ENCODE data around the gene EPB41L4B.
"Not testable (repeated sequence)": the region's sequence is repeated elsewhere in the genome, so short reads cannot be mapped to it uniquely, and the experiment has no call there.

EPB41L4B gene

DNA sequence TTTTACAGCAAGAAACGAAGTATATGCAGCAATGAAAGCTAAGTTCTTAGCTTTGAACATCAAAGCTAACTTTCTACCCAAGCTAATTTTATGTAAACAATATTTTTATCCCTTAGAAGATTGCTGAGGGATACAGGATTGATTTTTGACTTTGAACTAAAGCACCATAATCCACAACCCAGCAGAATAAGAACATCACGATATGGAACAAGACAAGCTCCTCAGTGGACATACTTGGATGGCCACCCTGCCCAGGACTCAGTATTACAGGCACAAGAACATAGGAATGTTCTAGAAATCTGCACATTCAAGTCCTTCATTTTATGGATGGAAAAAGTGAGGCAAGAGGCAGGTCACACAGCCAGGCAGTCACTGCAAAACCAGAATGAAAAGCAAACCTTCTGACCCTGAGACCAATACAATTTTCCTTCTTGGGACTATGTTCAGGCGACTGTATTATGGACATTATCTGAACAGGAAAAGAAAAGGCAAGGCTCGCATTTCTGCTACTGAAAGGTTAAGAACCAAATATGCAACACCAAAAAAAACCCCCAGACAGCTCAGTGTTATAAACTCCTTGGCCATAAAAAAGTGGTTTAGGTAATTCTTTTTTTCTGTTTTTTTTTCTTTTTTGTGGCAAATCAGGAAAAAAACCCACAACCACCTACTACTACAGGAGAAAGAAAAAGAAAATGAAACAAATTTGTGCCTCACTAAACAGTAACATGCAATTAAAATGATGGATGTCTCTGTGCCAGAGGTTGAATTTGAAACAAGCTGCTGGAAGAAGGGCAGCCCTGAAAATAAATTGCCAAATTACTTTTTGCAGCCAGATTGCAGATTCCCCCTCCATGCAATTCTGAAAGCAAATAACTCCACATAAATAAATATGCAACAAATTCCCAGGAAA is 25.4 kb downstream of the EPB41L4B start:
- DNase-seq: no peak

DNA sequence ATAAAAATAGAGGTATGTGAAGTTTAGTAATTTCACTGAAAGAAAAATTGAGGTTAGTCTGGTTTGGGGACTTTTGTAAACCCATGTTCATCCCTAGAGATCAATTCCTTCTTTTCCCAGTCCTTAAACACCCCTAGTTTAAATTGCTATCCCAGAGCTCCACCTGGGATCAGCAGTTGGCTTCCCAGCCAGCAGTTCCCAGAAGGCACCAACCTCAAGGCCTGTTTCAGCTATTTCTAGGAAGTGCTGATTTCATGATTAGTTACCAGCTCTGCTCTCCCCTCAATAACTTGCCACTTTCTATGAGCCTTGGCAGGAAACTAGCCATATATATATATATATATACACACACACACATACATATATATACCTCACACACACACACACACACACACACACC is 30.5 kb downstream of the EPB41L4B start:
- DNase-seq: no peak

GRCh38 chr9:109289931-109290330 is 30.9 kb downstream of the EPB41L4B start:
- DNase-seq: no peak

- no peak for DNase-seq
Observed at GRCh38 chr9:109289186-109289585, 31.7 kb downstream of the EPB41L4B start.

DNA sequence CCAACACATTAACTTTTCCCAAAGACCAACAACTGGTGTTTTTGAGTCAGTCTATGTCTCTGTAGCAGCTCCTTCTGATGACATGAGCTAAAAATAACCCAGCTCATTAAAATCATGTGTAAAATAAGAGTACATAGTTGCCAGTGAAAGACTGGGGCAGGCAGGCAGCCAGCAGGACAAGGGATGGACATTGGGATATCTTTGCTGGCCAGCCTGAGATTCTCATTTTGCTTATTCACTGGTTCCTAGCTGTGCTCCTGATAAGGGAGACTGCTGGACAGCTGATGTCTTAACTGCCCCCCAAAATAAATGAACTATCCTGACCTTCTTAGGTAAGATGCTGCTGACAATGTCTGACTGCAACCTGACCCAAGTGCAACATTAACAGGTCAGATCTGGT is 33.9 kb downstream of the EPB41L4B start:
- no peak for DNase-seq

DNA sequence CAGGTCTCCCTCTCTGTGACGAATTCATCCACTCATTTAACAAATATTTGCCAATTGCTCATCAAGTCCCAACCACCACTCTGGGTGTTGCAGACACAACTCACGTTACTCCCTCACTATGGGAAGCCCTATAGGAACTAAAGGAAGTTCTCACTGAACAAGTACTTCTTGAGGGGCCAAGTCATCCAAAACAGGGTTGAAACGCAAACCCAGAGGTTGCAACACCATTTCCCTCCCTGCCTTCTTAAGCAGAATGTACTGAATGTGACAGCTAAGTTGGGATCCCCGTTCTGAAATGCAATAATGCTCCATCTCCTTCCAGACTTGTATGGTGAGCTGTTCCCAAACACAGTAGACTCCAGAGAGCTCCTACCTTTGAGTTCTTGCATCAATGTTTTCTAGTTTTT is 34.3 kb downstream of the EPB41L4B start:
- no peak for DNase-seq

GRCh38 chr9:109283672-109284071 is 37.2 kb downstream of the EPB41L4B start:
- DNase-seq: not testable (repeated sequence)

DNA sequence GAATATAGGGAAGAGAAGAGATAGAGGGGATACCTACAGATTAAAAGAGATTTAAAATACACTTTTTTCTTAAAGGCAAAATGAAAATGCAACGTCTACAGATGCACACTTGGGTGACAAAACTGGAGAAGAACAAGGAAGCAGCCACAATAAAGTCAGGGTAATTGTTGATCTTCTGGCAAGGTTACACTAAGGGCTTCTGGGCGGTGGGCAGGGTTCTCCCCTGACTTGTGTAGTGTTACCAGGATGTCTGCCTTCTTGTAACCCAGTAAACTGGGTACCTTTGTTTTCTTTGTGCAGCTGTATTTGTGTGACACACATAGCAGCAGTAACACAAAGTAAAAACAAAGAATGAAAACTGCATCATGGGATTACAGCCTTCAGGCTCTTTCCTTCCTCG is 37.8 kb downstream of the EPB41L4B start:
- no peak for DNase-seq

DNA sequence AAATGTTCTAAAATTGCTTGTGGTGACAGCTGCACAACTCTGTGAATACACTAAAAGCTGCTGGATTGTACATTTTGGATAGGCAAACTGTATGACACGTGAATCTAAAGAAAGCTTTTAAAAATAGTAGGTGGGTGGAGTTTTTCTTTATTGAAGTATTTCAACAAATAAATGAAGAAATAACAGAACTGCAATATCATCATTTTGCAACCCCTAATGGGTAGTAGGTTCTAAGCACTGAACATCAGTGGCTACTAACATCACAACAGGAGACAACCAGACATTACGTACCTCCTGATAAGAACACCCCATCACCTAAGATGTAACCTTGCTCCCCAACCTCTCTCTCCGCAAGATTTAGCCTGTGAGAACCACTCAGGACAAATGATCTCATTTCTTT is 38.6 kb downstream of the EPB41L4B start:
- no peak for DNase-seq

- no peak for DNase-seq
Observed at GRCh38 chr9:109281518-109281917, 39.3 kb downstream of the EPB41L4B start.

GRCh38 chr9:109278848-109279247 is 42.0 kb downstream of the EPB41L4B start:
- no peak for DNase-seq

GRCh38 chr9:109278216-109278615 is 42.6 kb downstream of the EPB41L4B start:
- DNase-seq: no peak

DNA sequence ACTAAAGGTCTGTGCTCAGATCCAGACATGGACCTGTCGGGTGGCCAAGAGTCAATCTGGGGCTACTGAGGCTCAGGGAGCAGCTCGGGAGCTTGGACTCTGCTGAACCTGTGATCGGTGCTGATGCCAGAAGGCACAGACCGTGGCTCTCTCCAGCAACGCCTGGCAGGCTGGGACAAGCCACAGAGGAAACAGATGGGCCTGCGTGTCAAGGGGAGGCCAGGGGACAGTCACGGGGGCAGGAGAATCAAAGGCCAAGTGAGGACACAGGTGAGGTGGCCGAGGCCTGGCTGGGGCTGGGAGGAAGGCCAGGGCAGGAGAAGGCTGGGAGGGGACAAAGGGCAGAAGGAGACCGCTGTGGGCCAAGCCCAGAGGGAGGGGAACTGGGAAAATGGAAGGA is 43.4 kb downstream of the EPB41L4B start:
- no peak for DNase-seq

GRCh38 chr9:109276469-109277440 is 44.1 kb downstream of the EPB41L4B start:
- DNase-seq: no peak

DNA sequence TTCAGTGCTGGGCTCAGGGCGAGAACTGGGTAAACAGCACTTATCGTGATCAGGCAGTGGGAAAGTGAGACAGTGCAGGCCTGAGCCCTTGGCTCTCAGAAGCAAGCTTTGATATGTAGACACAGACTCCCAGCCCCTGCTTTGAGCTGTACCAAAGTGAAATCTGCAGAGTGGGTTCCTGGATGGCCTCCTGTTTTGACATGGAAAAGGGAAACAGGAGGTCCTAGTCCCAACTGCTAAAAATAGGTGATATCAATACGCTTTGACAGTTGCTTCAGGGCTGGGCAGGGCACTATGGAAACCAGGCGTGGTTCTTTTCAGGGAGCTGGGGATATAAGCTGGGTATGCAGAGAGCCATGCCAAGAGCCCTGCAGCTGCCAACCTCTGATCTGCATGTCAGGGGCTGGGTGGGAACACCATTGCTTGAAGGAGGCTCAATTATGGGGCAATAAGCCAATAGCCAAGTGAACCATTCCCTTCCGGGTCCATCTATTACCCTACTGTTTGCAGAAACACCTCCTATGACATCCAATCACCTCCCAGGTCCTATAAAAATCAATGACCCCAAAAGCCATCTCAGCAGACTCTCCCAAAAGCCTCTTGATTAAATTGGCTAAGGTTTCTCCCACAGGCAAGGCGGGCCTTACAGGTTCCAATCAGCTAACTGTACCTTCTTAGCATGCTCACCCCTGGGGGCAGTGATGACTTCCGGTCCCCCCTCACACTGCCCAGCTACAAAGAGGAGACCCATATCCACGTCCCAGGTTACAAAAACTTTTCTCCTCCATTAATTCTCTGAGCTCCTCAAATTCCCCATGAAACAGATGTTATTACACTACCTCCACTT is 45.8 kb downstream of the EPB41L4B start:
- no peak for DNase-seq

- DNase-seq: no peak
Observed at GRCh38 chr9:109273869-109274268, 47.0 kb downstream of the EPB41L4B start.

- no peak for DNase-seq
Observed at GRCh38 chr9:109272745-109273144, 48.1 kb downstream of the EPB41L4B start.

GRCh38 chr9:109272045-109272444 is 48.8 kb downstream of the EPB41L4B start:
- no peak for DNase-seq

GRCh38 chr9:109270971-109271925 is 49.6 kb downstream of the EPB41L4B start:
- DNase-seq: no peak

GRCh38 chr9:109270441-109270840 is 50.4 kb downstream of the EPB41L4B start:
- no peak for DNase-seq

GRCh38 chr9:109269839-109270238 is 51.0 kb downstream of the EPB41L4B start:
- no peak for DNase-seq

All from CD4-positive, alpha-beta T cell treated with Interleukin-6 for 4 hours (primary cell).